ENCODE results near the gene PSD2. TPM values are rescaled to one million over a fixed set of nuclear protein-coding genes. Genes with fewer than 3 reads are reported as not detected.

PSD2 gene
- polyA plus RNA-seq, 3 donors = not detected

- no peak for TF ChIP-seq CTCF (IDR thresholded peaks at IDR 0.05)
- no peak for DNase-seq
- H3K27me3 Mint-ChIP-seq (ENCODE audit: low read depth in 3 of 3) = peaks cover 4 to 14% (median 10%) of the 10 kb centered on the region in 3 donors
- Histone ChIP-seq H3K9me3 (replicated peaks in 1 of 2; ENCODE audit: control insufficient read depth in 1 of 2, insufficient read depth in 1 of 2, low read length in 2 of 2) (no peaks in the 10 kb centered on the region), H3K79me2 (ENCODE audit: insufficient read depth, low read length) (no peaks in the 10 kb centered on the region), H3K4me2 (replicated peaks; ENCODE audit: extremely low read depth, low read length, poor library complexity, severe bottlenecking) (no peak overlapping the region), H2AFZ (ENCODE audit: insufficient read depth, low read depth, low read length, poor library complexity, severe bottlenecking) (no peak overlapping the region), H3K27me3 (ENCODE audit: control insufficient read depth in 2 of 2, insufficient read depth in 2 of 2, low read length in 2 of 2) (no peaks in the 10 kb centered on the region), H3K4me3 (replicated peaks in 1 of 3; ENCODE audit: low read depth in 2 of 3, low read length in 3 of 3) (no peak overlapping the region), H3K4me1 (ENCODE audit: control insufficient read depth in 1 of 2, insufficient read depth in 2 of 2, low read length in 2 of 2) (no peaks in the 10 kb centered on the region), H4K20me1 (ENCODE audit: insufficient read depth, low read length) (no peaks in the 10 kb centered on the region), H3K9ac (ENCODE audit: insufficient read depth, low read length, poor library complexity, severe bottlenecking) (no peak overlapping the region), H3K27ac (ENCODE audit: low read depth in 1 of 2, low read length in 2 of 2) (no peak overlapping the region), H3K36me3 (replicated peaks in 1 of 2; ENCODE audit: control insufficient read depth in 1 of 2, insufficient read depth in 2 of 2, low read length in 2 of 2) (no peaks in the 10 kb centered on the region)
- WGBS (ENCODE audit: insufficient coverage) = 98% methylated on average over 9 of the region's 11 CpGs
- no peaks in the 10 kb centered on the region for H3K9me3 Mint-ChIP-seq
- H3K27ac Mint-ChIP-seq = no peak overlapping the region
- H3K4me3 Mint-ChIP-seq = no peak overlapping the region
- no peaks in the 10 kb centered on the region for H3K36me3 Mint-ChIP-seq
- intact Hi-C loops (cut with micrococcal nuclease) = no loop called here
- H3K4me1 Mint-ChIP-seq = no peaks in the 10 kb centered on the region
These were observed 13.8 kb downstream of the PSD2 start for GRCh38 chr5:139809331-139809810.

- H3K79me2 ChIP-seq (ENCODE audit: insufficient read depth, low read length) = no peaks in the 10 kb centered on the region
- no peak overlapping the region for H3K27ac ChIP-seq (ENCODE audit: low read depth in 1 of 2, low read length in 2 of 2)
- H3K4me1 ChIP-seq (ENCODE audit: control insufficient read depth in 1 of 2, insufficient read depth in 2 of 2, low read length in 2 of 2) = no peaks in the 10 kb centered on the region
- H3K9me3 ChIP-seq (replicated peaks in 1 of 2; ENCODE audit: control insufficient read depth in 1 of 2, insufficient read depth in 1 of 2, low read length in 2 of 2) = no peaks in the 10 kb centered on the region
- WGBS (ENCODE audit: insufficient coverage) = 85% methylated on average over 8 of the region's 8 CpGs
- no peak overlapping the region for H2AFZ ChIP-seq (ENCODE audit: insufficient read depth, low read depth, low read length, poor library complexity, severe bottlenecking)
- Mint-ChIP-seq H3K4me3 (no peak overlapping the region), H3K27ac (no peak overlapping the region), H3K27me3 (ENCODE audit: low read depth in 3 of 3) (peaks cover 8 to 13% (median 12%) of the 10 kb centered on the region in 3 donors), H3K9me3 (no peaks in the 10 kb centered on the region), H3K36me3 (no peaks in the 10 kb centered on the region), H3K4me1 (no peaks in the 10 kb centered on the region)
- H3K9ac ChIP-seq (ENCODE audit: insufficient read depth, low read length, poor library complexity, severe bottlenecking) = no peak overlapping the region
- DNase-seq = no peak
- no peaks in the 10 kb centered on the region for H3K27me3 ChIP-seq (ENCODE audit: control insufficient read depth in 2 of 2, insufficient read depth in 2 of 2, low read length in 2 of 2)
- no peaks in the 10 kb centered on the region for H3K36me3 ChIP-seq (replicated peaks in 1 of 2; ENCODE audit: control insufficient read depth in 1 of 2, insufficient read depth in 2 of 2, low read length in 2 of 2)
- H3K4me3 ChIP-seq (replicated peaks in 1 of 3; ENCODE audit: low read depth in 2 of 3, low read length in 3 of 3) = no peak overlapping the region
- no peak for TF ChIP-seq CTCF (IDR thresholded peaks at IDR 0.05)
- intact Hi-C loops (cut with micrococcal nuclease) = no loop called here
- no peaks in the 10 kb centered on the region for H4K20me1 ChIP-seq (ENCODE audit: insufficient read depth, low read length)
- H3K4me2 ChIP-seq (replicated peaks; ENCODE audit: extremely low read depth, low read length, poor library complexity, severe bottlenecking) = no peak overlapping the region
These were observed 15.0 kb downstream of the PSD2 start for GRCh38 chr5:139810341-139811273.
